Esophagus squamous epithelium (tissue), 5 donors: ENCODE results near the gene HECTD2. TPM values are rescaled to one million over a fixed set of nuclear protein-coding genes. Genes with fewer than 3 reads are reported as not detected.

Source experiments
- DNase-seq: peaks from one replicate; lab custom pipeline; 2025; lab: John Stamatoyannopoulos, UW
- H3K27ac ChIP-seq, 4 donors: fragments of 200-600 bp; sonication (generic); one replicate each; pipeline ENCODE4 v1.5.1; 2016 to 2019; ENCODE audit warnings: mild to moderate bottlenecking in 1 of 4
- H3K27me3 ChIP-seq, 4 donors: fragments of 200-600 bp; sonication (generic); 1 replicate in 3 of 4; 2 replicates in 1 of 4; pipeline versions ENCODE4 v1.5.1 to v1.6.0; 2017 to 2021; ENCODE audit warnings: antibody characterized with exemption in 1 of 4
- H3K36me3 ChIP-seq, 3 donors: fragments of 200-600 bp; sonication (generic); one replicate each; pipeline ENCODE4 v1.5.1; 2016 to 2019
- H3K4me1 ChIP-seq, 3 donors: fragments of 200-600 bp; sonication (generic); one replicate each; pipeline ENCODE4 v1.5.1; 2017 to 2019
- H3K4me3 ChIP-seq, 4 donors: fragments of 200-600 bp; sonication (generic); 1 replicate in 3 of 4; 2 replicates in 1 of 4; pipeline ENCODE4 v1.5.1; 2016 to 2019; ENCODE audit warnings: mild to moderate bottlenecking in 2 of 4, moderate library complexity in 1 of 4
- H3K9me3 ChIP-seq, 3 donors: fragments of 200-600 bp; sonication (generic); one replicate each; pipeline ENCODE4 v1.5.1; 2016 to 2019
- POLR2A ChIP-seq, 4 donors: fragments of 450-650 bp; IDR thresholded peaks; one replicate each; pipeline ENCODE4 v1.6.1; 2017; ENCODE audit warnings: antibody characterized with exemption in 4 of 4, mild to moderate bottlenecking in 4 of 4, moderate library complexity in 3 of 4
- WGBS, 2 donors: methylation state at CpG; one replicate each; pipeline ENCODE4 v1.1.5; 2018; 5-methylcytosine and 5-hydroxymethylcytosine counted together
- intact Hi-C: fragments of 100-400 bp; cut with DNase I; formaldehyde crosslinking; loops from one replicate; pipeline ENCODE4 v1.15.0; 2022
- total RNA-seq, 4 donors: library from RNA; depleted of rRNA; stranded (reverse); fragments of >200 nt; gene quantifications; one replicate each; pipeline ENCODE4 v1.1.0, GENCODE V29; 2016
- TF ChIP-seq, protein P1 (sequence below), 6 experiments: fragments of 450-650 bp in 4 of 6; fragments of 200-600 bp in 2 of 6; sonication (generic) in 2 of 6; IDR thresholded peaks; one replicate each; pipeline ENCODE4 v1.5.1; 2016 to 2019; ENCODE audit warnings: antibody characterized with exemption in 6 of 6, mild to moderate bottlenecking in 4 of 6, moderate library complexity in 4 of 6
- donor health status: DM: yes; HTN: yes; CAD: no.

Gene HECTD2
- total RNA-seq, 4 donors from 2014 or later = 5.0 to 12.8 (median 6.8) TPM

GRCh38 chr10:91471602-91472001, 61.5 kb downstream of the HECTD2 start:
- Histone ChIP-seq H3K4me3 (no peak overlapping the region), H3K4me1 (no peaks in the 10 kb centered on the region), H3K27ac (no peak overlapping the region), H3K27me3 (no peaks in the 10 kb centered on the region), H3K36me3 (peaks cover 0 to 14% (median 5%) of the 10 kb centered on the region in 3 donors), H3K9me3 (no peaks in the 10 kb centered on the region)
- DNase-seq = no peak
- no peak for TF ChIP-seq POLR2A (IDR thresholded peaks at IDR 0.05)
- TF ChIP-seq, protein P1, sequence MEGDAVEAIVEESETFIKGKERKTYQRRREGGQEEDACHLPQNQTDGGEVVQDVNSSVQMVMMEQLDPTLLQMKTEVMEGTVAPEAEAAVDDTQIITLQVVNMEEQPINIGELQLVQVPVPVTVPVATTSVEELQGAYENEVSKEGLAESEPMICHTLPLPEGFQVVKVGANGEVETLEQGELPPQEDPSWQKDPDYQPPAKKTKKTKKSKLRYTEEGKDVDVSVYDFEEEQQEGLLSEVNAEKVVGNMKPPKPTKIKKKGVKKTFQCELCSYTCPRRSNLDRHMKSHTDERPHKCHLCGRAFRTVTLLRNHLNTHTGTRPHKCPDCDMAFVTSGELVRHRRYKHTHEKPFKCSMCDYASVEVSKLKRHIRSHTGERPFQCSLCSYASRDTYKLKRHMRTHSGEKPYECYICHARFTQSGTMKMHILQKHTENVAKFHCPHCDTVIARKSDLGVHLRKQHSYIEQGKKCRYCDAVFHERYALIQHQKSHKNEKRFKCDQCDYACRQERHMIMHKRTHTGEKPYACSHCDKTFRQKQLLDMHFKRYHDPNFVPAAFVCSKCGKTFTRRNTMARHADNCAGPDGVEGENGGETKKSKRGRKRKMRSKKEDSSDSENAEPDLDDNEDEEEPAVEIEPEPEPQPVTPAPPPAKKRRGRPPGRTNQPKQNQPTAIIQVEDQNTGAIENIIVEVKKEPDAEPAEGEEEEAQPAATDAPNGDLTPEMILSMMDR (IDR thresholded peaks at IDR 0.05) = no peak
- intact Hi-C loops = no loop called here
- WGBS, 2 donors = 100% methylated on average over 1 of the region's 1 CpG

GRCh38 chr10:91472911-91473310, 62.8 kb downstream of the HECTD2 start:
- TF ChIP-seq, protein P1 (IDR thresholded peaks at IDR 0.05) = no peak
- no peak for TF ChIP-seq POLR2A (IDR thresholded peaks at IDR 0.05)
- peaks cover 0 to under 1% (median 0%) of the 10 kb centered on the region in 3 donors for H3K36me3 ChIP-seq
- no peaks in the 10 kb centered on the region for H3K27me3 ChIP-seq
- intact Hi-C loops = no loop called here
- WGBS, 2 donors = 92 to 93% methylated on average over 2 of the region's 2 CpGs
- H3K4me3 ChIP-seq = no peak overlapping the region
- H3K27ac ChIP-seq = no peak overlapping the region
- DNase-seq = no peak
- no peaks in the 10 kb centered on the region for H3K9me3 ChIP-seq
- no peaks in the 10 kb centered on the region for H3K4me1 ChIP-seq

- H3K27ac ChIP-seq = no peak overlapping the region
- no peaks in the 10 kb centered on the region for H3K27me3 ChIP-seq
- intact Hi-C loops = no loop called here
- no peak for TF ChIP-seq POLR2A (IDR thresholded peaks at IDR 0.05)
- TF ChIP-seq, protein P1 (IDR thresholded peaks at IDR 0.05) = no peak
- H3K4me1 ChIP-seq = no peaks in the 10 kb centered on the region
- no peaks in the 10 kb centered on the region for H3K36me3 ChIP-seq
- no peak overlapping the region for H3K4me3 ChIP-seq
- 78 to 91% methylated on average over 1 of the region's 1 CpG for WGBS, 2 donors
- DNase-seq = no peak
- H3K9me3 ChIP-seq = no peaks in the 10 kb centered on the region
These were observed 63.9 kb downstream of the HECTD2 start for GRCh38 chr10:91474009-91474408.

DNA sequence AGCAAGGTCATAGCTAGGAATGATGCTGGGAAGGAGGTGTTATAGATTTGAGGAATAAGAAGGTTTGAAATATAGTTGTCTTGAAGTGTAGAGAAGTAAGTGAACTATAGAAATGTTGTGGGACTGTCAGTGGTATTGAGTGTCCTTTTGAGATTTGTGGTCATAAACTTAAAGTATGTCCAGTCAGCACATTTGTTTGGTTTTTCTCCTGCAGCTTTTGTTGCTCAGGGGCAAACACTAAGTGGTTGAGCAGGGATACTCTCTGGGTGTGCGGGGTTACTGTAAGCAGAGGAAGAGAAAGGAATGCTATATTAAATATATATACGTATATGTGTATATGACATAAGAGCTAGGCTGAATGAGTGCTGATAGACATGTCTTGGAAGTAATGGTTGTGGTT, 67.1 kb downstream of the HECTD2 start:
- Histone ChIP-seq H3K36me3 (no peaks in the 10 kb centered on the region), H3K9me3 (no peaks in the 10 kb centered on the region), H3K27ac (no peak overlapping the region), H3K27me3 (no peaks in the 10 kb centered on the region), H3K4me1 (no peaks in the 10 kb centered on the region), H3K4me3 (no peak overlapping the region)
- intact Hi-C loops = no loop called here
- 90 to 96% methylated on average over 2 of the region's 2 CpGs for WGBS, 2 donors
- TF ChIP-seq, protein P1 (IDR thresholded peaks at IDR 0.05) = no peak
- TF ChIP-seq POLR2A (IDR thresholded peaks at IDR 0.05) = no peak
- DNase-seq = no peak

DNA sequence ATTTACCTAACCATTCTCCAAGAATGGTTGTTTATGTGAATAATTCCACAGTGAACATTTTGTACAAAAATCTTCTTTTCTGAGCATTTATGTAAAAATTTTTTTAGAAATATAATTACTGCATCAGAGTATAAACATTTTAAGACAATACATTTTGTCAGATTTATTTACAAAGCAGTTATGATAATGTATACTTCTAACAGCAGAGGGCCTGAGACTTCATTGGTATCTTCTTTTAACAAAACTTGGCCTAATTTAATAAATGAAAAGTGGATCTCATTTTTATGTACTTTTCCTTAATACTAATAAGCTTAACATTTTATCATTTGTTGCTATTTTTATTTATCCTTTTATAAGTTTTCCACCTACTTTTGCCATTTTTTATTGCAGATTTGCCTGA, 69.4 kb downstream of the HECTD2 start:
- no peak overlapping the region for H3K4me3 ChIP-seq
- no peak overlapping the region for H3K27ac ChIP-seq
- no peak for DNase-seq
- peaks cover 0 to 3% (median 0%) of the 10 kb centered on the region in 3 donors for H3K36me3 ChIP-seq
- H3K9me3 ChIP-seq = no peaks in the 10 kb centered on the region
- intact Hi-C loops = no loop called here
- H3K27me3 ChIP-seq = no peaks in the 10 kb centered on the region
- no peaks in the 10 kb centered on the region for H3K4me1 ChIP-seq
- TF ChIP-seq POLR2A (IDR thresholded peaks at IDR 0.05) = no peak
- TF ChIP-seq, protein P1 (IDR thresholded peaks at IDR 0.05) = no peak
